Forelimb muscle (tissue), 1 donor: ENCODE results near the gene CPEB4. TPM values are rescaled to one million over a fixed set of nuclear protein-coding genes. Genes with fewer than 3 reads are reported as not detected.

Experiments
- DNase-seq: peaks from one replicate; pipeline ENCODE4 v3.0.0-alpha.2; 2013; ENCODE audit warnings: low read depth
- polyA plus RNA-seq: library from polyadenylated mRNA; unstranded; fragments of 120-200 nt; gene quantifications from one replicate; pipeline ENCODE4 v1.2.1, GENCODE V29; 2013; ENCODE audit not compliant: insufficient read length

CPEB4 gene
- polyA plus RNA-seq, 1 donor = 41.9 TPM

DNA sequence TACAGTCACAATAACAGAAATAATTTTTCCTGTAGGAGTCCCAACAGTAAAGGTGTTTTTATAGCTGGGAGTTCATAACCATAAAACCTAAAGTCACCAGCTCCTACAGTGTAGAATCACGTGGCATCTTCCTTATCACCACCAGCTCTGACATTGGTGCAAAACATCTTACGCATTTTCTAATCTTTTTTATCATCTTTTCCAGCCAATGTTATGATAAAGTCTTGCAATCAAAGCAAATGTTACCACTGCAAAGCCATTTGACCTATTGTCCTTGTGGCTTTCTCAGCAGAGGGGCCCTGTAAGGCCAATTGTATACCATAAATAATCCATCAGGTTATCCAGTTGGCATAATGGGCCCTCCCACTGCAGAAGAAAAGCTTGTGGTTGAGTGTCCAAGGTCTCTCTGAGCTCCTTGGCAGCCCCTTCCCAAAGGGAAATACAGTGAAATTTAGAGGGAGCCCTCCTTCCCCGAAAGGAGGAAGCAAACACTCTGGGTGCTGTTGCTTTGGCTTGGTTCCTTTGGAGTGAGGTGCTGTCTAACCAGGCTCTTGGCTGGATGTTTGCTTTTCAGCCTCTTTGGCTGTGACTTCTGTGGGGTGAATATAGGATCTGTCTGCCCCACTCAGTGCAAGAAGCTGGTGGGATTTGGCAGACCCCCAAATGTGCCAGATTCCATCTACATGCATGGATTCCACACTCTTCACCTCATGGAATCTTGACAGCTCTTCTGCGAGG, 29.3 kb upstream of the CPEB4 start:
- DNase-seq = no peak

DNA sequence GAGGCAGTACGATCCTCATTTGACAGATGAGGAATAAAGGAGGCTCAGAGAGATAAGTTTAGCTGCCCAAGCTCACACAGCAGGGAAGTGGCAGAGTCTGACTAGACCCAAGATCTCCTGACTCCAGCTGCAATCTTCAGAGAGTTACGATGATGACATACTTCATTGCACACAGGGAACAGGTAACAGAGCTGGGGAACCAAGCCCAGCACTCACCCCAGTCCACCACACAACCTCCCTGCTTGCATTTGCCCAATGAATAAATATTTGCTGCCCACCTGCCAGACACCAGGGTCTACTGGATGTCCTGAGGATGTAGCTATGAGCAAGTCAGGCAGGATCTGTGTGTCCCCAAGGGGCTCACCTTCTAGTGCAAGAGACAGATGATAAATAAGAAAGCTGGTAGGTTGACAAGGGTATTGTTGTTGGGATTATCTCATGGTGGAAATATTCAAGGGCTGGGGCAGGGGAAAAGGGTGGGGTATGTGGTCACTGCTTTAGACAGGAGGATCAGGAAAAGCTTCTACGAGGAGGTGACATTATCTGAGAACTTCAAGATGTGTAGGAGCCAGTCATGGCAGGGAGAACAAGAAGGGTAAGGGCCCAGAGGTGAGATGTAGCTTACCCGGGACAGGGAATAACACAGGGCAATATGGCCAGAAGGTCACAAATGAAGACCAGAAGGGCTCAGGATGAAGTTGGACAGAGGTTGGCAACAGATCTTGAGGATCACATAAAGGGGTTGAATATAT, 28.6 kb upstream of the CPEB4 start:
- DNase-seq = no peak

DNA sequence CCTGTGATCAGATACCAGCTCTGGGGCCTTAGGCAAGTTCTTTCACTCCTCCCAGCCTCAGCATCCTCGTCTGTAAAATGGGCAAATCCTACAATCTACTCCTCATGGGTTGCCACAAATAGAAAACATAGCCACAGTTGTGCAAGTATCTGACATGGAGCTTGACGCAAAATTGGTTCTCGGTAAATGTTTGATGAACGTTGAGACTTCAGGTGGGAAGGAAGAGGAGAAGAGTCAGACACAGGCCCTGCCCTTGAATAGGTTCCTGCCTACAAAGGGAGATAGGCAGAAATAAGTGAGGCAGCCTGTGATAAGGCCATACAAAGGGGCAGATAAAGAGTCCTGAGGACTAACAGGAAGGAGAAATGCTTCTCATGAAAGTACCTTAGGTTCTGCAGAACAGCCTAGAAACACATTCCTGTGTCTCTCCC, 26.1 kb upstream of the CPEB4 start:
- no peak for DNase-seq

DNA sequence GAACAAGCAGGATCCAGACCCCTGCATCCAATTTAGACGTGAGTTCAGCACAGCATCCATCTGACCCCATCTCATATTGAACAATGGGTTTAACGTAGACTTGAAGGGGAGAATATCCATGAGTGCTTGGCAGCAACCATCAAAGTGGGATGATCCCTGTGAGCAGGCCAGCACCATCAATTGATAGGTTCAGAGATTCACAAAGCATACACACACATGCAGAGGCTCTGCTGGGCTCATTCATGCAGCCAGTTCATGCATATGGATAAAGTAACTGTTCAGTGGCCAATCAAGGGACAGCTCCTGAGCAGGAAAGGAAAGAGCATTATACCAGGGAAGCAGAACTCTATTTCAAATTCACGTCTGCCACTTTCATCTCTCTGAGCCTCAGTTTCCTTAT, 24.8 kb upstream of the CPEB4 start:
- no peak for DNase-seq

DNA sequence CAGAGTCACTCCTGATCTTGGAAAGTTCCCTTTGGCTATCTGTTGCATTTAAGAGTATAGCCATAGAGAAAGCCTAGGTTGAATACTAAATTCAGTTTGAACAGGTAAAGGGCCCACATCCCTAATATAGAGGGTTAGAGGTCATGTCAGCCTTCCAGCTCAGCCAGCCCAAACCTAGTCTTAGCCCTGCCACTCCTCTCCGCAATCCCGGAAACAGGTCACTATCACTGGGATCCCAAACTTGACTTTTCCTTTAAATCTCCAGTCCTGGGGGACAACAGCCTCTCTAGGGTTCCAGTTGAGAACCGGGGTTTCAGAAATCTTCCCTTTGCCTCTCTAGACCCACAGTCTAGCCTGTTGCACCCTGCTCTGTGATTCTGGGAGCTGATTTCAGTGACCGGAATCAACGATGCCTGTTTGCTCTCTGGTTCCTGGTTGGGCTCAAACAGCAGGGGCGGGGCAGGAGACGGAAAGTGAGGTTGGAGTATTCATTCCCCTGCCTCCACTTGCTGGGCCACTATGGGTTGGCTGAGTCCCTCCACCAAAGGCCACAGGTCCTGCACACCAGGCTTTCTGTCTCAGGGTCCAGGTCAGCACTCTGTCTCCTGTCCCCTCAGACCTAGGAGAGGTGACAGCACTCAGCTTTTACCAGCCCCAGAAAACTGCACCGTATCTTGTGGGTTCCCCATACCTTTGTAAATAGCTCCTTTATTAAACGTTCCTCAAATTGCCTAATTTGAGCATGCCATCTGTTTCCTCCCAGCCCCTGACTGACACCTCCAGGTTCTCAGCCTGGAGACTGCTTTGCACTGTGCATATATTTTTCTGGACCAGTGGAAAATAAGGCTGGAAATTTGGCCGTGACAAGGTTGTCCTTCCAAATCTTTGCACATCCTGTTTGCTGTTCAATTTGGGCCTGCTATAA, 23.8 kb upstream of the CPEB4 start:
- no peak for DNase-seq

DNA sequence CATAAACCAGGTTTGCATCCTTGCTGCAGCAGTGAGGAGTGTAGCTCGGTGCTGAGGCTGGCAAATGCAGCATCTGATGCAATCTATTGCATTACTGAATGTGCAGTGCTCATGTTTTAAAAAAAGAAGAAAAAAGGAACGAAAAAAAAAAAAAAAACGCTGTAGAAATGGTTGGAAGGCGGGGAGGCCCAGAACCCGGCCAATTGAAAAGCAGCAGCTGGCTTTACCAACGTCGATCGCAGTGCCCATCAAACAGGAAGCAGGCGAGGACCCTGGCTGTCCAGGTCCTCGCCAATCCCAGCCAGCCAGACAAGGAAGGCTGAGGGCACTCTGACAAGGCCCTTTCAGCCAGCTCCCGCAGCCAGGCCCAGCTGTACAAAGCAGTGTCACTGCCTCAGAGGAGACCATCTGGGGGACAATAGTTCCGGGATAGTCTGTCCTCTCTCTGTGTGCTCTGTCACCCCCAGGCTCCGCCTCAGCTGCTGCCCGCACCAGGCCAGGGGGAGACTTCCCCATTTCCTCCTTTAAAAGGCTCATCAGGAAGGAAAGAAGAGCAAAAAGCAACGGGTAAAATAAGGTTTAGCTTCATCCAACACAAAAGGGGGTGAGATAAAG, 21.8 kb upstream of the CPEB4 start:
- DNase-seq = no peak

DNA sequence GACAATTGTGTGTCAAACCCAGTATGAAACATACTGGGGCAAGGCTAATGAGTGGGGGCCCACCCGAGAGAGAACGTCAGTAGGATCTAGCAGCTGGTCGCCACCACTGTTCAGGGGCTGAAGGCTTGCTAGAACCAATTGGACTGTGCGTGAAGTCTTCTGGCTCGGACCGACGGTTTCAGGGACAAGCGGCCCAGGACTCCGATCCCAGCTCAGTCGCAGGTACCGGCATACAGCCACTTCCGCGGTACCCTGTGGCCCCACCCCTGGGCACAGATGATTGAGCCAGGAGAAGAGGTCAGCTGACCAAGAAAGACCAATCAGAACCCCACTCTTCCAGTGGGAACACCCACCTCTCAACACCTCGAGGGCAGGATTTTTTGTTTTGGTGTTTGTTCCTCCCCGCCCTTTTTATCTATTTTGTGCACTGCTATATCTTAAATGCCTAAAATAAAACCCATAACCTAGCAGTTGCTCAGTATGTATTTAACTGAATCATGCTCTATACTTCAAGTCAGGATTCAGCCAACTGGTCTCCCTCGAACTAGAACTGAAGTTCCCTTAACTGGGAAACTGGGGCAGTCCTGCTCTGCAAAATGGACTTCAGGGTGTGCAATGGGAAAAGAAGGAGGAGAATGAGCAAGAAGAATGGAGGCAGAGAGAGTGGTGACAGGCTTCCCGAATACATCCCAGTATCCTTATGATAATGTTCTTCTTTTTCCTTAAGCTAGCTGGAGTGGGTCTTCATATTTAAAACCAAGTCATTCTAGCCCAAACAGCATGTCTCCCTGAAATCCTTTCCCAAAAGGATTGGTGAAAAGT, 21.1 kb upstream of the CPEB4 start:
- DNase-seq = no peak

DNA sequence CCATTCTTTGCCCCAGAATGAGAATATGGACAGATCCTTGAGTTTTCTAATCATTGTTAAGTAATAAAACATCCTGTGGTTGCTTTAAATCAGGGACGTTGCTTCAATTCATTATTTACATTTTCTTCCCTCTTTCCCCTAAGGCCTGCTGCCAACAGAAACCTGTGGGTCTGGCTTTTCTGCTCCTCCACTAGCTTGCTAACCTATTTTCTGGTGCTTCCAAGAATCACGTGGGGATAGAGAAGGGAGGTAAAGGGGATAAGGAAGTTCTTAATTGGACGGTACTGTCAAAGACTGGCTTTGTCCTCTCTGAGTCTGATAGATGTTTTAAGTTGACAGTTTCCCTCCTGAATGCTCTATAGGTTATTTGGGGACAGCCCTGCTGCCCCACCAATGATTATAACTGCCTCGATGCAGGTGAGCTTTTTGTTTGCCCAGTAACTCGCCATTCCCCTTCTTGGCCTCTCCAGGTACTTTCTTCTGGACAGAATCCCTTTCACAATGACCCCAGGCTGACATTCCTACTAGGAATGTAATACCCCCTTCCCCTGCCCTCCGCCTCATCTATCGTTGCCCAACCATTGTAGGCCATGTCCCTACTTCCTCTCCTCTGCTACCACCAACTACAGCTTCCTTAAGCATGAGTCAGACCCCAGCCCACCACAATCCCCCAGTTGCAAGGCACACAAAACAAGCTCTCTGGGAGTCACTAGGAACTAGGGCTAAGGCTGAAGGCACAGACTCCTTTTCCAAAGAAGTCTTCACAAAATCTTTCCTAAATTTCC, 19.9 kb upstream of the CPEB4 start:
- no peak for DNase-seq

DNA sequence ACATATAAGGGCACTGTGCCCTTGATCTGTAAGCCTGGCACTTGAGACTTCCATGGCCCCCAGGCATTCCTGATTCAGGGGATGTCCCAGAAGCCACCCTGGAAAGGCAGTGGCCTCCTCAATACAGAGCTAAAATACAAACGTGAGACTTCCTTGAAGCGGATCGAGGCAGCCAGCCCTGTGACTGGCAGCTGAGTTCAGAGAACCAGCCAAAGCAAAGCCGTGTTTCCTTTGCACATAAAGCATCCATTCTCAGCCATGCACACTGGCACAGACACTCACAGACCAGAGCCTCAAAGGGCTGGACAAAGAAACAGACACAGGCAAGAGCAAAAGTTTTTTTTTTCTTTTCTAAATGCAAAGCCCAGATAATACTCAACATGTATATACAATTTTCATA, 18.8 kb upstream of the CPEB4 start:
- no peak for DNase-seq

DNA sequence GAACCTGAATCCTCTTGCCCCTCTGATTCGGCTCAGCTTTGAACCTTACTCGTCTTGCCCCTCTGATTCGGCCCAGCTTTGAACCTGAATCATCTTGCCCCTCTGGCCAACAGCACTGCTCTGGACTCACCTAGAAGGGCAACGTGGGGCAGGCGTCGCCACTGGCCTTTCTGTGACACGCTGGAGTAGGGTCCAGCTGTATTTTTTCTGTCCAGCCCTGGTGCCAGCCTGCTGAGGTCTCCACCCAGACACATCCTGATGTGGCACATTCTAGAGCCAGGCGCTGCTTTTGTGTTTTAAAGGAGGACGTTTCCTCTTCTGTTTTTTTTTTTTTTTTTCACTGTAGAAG, 15.2 kb upstream of the CPEB4 start:
- DNase-seq = no peak

DNA sequence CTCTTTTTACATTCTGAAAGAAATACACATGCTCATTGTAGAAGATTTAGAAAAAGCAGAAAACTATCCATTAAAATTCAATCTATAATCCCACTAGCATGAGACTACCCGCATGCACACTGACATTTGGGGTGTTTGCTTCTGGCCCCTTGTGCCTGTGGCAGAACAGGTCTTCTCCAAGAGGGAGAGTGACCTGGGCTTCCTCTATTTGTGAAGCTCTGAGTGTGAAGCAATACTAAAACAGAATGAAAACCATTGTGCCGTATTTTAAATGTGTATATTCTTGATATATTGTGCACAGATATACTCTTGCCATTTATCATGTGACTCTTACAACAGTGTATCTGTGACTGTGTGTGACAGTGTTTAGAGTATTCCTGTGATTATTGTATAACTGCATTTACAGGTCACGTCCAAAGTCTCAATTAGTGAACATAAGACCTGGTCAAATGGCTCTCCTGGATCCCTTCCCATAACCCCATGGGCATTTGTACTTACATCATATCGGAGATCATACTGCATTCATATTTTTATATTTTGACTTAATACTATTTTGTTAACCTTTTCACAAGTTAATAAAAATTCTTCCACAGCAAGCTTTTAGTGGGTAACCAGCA, 14.7 kb upstream of the CPEB4 start:
- no peak for DNase-seq

DNA sequence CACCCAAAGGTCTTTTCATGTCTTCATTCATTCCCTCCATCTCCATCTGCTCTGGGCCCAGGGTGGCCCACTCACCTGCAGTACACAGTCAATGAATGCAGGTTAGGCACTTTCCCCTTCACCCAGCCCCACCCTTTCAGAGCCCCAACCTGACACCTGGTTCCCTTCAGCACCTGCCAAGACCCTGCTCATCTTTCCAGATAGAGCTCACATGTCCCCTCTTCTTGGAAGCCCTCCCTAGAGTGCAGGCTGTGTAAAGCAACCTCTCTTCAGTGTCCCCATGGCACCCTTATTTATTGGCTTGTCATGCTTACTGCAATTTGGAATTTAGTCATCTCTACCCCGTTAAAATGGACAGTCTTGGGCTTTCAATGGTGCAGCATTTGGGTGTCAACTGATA, 13.0 kb upstream of the CPEB4 start:
- DNase-seq = no peak

DNA sequence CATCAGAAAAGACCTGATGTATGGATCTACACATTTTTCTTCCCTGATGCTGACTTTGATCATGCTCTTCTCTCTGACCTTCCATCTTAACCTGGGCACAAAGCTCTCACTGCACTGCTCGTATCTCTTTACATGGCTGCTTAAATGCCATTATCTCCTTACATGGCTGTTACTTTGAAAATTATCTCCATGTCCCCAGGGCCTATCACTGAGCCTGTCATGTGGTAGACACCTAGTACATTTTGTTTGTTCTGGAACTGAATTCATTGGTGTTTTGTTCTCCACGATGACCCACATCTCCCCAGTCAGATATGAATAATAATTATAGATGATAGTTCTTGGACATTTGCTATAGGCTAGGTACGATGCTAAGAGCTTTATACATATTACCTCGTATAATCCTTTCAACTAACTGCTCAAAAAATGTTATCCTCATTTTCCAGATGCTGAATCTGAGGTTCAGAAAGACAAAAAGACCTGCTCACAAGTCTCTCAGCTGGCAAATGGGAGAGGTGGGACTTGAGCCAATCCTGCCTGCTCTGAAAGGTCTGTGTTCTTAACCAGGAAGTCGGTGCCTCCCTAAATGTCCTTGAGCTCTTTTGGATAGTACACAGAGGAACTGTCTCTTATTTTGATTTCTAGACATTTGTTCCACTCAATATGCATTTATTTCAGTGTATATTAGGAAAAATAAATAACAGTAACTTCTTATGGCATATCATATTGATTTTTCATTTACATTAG, 9.8 kb upstream of the CPEB4 start:
- DNase-seq = no peak

DNA sequence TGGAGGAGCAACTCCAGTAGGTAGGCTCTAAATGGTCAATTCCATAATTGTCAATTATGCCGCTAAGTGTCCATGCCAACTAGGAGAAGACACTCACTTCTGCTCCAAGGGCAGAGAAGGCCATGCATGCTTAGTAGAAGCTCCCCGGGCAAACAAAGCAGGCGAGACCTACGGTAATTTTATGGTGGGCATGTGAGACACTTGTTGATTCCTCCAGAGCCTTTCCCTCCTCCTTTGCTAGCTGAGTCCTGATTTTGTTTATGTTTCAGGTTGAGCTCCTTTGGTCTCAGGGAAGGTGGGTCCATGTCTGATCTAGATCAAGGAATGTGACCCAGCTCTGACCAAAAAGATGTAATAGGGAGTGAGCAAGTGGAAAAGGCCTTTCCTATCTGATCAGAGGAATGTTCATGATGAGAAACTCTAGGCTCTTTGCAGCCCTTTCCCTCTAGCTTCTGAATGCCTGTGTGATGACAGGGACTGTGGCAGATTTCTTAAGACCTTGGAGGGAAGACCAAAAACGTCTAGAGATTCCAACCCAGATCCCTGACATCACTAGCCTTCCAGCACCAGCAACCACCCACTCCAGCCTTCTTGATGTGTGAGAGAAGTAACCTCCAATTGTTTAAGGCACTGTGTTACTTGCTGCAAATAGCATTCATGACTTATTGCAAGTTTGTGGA, 7.7 kb upstream of the CPEB4 start:
- DNase-seq = no peak

DNA sequence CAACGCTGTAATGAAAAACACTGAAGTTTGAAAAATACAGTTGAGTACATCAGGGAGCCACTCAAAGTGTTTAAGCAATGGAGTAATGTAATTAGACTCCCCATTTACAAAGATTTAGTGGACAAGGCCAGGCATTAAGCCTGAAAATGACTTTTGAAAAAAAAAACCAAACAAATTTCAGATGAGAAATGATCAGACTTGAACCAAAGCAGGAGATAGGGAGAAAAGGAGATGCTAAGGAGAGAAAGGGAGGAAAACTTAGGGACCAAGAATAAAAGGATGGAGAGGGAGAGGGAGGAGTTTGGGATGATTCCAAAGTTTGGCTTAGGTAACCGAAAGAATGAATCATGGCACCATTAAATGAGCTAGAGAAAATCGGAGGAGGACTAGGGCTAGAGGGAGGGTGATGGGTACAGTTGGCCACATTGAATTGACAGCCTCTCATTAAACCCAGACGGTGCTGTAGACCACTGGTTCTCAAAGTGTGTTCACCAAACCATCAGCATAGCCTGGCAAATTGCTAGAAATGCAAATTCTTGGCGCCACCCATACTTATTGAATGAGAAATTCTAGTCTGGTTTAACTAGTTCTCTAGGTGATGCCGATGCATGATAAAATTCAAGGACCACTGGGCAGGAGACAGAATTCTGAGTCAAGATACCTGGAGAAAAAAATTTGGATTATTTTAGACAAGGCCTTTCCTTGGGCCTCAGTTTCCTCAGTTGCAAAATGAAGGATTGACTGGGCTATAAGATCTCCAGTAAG, 6.2 kb upstream of the CPEB4 start:
- no peak for DNase-seq

DNA sequence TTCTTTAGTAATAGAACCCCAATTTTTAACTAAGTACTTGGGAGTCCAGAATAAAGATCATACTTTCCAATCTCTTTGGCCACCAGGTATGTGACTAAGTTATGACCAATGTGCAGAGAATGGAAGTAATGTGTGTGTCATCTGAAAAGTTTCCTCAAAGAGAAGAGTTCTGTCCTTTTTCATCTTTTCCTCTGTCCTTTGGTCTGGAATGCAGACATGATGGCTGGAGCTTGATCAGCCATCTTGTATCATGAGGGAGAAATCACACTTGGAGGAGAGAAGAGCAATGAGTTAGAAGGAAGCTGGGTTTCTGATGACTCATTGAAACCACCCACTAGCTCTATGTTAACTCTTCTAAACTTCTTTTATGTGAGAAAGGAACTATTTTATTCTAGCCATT, 5.5 kb upstream of the CPEB4 start:
- no peak for DNase-seq

DNA sequence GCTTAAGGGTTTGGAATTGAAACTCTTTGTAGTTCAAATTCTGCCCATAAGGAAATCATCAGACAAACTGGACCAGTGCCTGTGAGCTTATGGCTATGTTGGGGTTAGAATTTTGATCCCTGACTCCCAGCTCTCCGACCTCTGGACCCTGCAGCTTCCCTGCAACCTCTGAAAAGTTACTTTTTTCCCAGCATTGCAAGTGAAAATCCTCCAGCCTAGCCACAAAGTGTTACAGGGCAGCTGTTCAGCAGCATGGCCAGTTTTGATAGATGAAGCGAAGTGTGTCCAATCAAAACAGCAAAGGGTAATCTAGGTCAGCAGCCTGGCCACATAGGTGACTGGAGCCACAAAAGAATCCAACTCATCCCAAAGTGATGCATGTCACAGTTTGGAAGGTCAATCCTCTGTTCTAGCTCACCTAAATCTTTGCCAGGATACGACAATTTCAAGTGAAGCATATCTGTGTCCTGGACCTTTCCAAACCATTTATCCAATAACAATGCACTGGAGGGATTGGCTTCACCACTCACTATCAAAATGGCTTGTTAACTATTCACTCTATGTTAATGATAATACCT, 4.7 kb upstream of the CPEB4 start:
- DNase-seq = no peak
